Measurements from ENCODE around the gene CDC42EP4.

DNA sequence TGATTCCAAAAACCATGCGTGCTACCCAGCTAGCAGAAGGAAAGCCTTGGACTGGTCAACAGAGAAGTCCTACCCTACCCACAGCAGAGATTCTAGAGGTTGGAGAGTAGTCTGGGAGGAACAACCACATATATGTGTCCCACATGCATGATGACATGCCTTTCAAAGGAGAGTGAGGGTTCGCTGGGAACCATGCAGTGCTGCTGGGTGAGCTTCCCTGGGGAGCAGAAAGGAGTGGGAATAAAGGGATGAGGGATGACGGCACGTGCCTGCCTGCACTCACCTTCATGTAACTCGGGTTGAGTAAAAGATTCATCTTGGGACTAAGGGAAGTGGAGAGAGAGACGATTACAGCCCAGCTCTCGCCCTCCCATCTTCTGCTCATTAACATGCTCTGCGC is 59.9 kb downstream of the CDC42EP4 start:
- no peak for TF ChIP-seq EZH2phosphoT487 (IDR thresholded peaks at IDR 0.05; ENCODE audit: borderline replicate concordance, low read length)
- TF ChIP-seq, protein P1, sequence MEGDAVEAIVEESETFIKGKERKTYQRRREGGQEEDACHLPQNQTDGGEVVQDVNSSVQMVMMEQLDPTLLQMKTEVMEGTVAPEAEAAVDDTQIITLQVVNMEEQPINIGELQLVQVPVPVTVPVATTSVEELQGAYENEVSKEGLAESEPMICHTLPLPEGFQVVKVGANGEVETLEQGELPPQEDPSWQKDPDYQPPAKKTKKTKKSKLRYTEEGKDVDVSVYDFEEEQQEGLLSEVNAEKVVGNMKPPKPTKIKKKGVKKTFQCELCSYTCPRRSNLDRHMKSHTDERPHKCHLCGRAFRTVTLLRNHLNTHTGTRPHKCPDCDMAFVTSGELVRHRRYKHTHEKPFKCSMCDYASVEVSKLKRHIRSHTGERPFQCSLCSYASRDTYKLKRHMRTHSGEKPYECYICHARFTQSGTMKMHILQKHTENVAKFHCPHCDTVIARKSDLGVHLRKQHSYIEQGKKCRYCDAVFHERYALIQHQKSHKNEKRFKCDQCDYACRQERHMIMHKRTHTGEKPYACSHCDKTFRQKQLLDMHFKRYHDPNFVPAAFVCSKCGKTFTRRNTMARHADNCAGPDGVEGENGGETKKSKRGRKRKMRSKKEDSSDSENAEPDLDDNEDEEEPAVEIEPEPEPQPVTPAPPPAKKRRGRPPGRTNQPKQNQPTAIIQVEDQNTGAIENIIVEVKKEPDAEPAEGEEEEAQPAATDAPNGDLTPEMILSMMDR (IDR thresholded peaks at IDR 0.05; ENCODE audit: low read depth, low read length, poor library complexity, severe bottlenecking): no peak

All from DOHH2 (cell line).